ENCODE data around the gene ZFP36L1. TPM values are rescaled to one million over a fixed set of nuclear protein-coding genes. Genes with fewer than 3 reads are reported as not detected.

Gene ZFP36L1
- total and polyA plus RNA-seq, 2 of the 13 experiments (the other 11 are each of a cell fraction or from before 2014, with no cell fraction given) = 7.4 to 10.2 TPM

DNA sequence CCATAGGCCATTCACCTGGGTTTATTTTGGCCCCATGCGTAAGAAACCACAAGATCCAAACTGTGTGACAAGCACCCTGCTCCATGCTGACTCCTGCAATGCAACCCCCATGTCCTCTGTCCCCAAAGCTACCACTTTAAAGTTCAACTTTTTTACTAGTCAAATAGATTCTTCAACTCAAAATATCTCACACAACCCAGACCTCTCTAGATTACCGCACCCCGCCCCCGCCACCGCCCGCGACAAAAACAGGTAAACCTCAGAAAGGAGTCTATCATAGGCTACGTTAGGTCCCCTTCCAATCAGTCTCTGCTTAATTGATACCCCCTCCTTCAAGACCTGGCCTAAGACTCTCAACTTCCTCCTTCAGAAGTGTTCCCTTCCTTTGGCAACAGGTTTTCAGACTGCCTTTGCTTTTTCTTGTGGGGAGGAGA lies 2.2 kb downstream of the ZFP36L1 start:
- intact Hi-C loops (cut with micrococcal nuclease; ENCODE audit: unreplicated experiment) = no loop called here
- no peak overlapping the region for H2AFZ ChIP-seq (ENCODE audit: low read length)
- TF ChIP-seq ZNF230 (CRISPR knock-in tag; IDR thresholded peaks at IDR 0.05) (0 out of 2 replicates have a peak, but pooled peaks have one; percentile 36), SALL1 (CRISPR knock-in tag; IDR thresholded peaks at IDR 0.05) (0 out of 2 replicates have a peak, but pooled peaks have one; percentile 4), GTF3A (CRISPR knock-in tag; conservative IDR thresholded peaks at IDR 0.05) (no peak), KDM5A (IDR thresholded peaks at IDR 0.05; ENCODE audit: borderline replicate concordance, low read length) (0 out of 2 replicates have a peak, but pooled peaks have one; percentile 40), SAP130 (CRISPR knock-in tag; IDR thresholded peaks at IDR 0.05; ENCODE audit: low read depth) (peak; percentile 12; the same call in 1 of the 2 replicates), GZF1 (CRISPR knock-in tag; IDR thresholded peaks at IDR 0.05) (no peak), POLR2G (IDR thresholded peaks at IDR 0.05; ENCODE audit: low read depth, low read length) (peak; percentile 45; the same call in 1 of the 2 replicates), ZFX (CRISPR knock-in tag; IDR thresholded peaks at IDR 0.05; ENCODE audit: low read depth) (peak; percentile 9; the same call in 1 of the 2 replicates)
- TF ChIP-seq, protein P1, sequence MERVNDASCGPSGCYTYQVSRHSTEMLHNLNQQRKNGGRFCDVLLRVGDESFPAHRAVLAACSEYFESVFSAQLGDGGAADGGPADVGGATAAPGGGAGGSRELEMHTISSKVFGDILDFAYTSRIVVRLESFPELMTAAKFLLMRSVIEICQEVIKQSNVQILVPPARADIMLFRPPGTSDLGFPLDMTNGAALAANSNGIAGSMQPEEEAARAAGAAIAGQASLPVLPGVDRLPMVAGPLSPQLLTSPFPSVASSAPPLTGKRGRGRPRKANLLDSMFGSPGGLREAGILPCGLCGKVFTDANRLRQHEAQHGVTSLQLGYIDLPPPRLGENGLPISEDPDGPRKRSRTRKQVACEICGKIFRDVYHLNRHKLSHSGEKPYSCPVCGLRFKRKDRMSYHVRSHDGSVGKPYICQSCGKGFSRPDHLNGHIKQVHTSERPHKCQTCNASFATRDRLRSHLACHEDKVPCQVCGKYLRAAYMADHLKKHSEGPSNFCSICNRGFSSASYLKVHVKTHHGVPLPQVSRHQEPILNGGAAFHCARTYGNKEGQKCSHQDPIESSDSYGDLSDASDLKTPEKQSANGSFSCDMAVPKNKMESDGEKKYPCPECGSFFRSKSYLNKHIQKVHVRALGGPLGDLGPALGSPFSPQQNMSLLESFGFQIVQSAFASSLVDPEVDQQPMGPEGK (CRISPR knock-in tag; IDR thresholded peaks at IDR 0.05) = peak; percentile 17; the same call in 1 of the 2 replicates
- TF ChIP-seq, protein P2, sequence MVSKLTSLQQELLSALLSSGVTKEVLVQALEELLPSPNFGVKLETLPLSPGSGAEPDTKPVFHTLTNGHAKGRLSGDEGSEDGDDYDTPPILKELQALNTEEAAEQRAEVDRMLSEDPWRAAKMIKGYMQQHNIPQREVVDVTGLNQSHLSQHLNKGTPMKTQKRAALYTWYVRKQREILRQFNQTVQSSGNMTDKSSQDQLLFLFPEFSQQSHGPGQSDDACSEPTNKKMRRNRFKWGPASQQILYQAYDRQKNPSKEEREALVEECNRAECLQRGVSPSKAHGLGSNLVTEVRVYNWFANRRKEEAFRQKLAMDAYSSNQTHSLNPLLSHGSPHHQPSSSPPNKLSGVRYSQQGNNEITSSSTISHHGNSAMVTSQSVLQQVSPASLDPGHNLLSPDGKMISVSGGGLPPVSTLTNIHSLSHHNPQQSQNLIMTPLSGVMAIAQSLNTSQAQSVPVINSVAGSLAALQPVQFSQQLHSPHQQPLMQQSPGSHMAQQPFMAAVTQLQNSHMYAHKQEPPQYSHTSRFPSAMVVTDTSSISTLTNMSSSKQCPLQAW (CRISPR knock-in tag; IDR thresholded peaks at IDR 0.05) = 0 out of 2 replicates have a peak, but pooled peaks have one; percentile 9
- TF ChIP-seq, protein P3, sequence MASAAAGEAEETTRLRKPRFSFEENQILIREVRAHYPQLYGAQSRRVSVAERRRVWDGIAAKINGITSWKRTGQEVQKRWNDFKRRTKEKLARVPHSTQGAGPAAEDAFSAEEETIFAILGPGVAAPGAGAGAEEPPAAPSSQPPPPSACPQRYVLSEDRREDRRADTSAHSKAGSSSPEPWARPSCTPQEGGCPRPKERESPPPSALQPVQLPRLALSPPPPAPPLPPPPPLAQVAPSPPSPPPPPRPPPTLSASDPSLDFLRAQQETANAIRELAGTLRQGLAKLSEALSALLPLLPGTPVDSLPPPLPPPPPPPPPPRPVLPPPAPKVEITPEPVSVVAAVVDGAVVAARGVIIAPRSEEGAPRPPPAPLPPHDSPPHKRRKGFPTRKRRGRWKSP (CRISPR knock-in tag; IDR thresholded peaks at IDR 0.05) = 0 out of 2 replicates have a peak, but pooled peaks have one; percentile 7
- TF ChIP-seq, protein P4, sequence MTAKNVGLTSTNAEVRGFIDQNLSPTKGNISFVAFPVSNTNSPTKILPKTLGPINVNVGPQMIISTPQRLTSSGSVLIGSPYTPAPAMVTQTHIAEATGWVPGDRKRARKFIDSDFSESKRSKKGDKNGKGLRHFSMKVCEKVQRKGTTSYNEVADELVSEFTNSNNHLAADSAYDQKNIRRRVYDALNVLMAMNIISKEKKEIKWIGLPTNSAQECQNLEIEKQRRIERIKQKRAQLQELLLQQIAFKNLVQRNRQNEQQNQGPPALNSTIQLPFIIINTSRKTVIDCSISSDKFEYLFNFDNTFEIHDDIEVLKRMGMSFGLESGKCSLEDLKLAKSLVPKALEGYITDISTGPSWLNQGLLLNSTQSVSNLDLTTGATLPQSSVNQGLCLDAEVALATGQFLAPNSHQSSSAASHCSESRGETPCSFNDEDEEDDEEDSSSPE (CRISPR knock-in tag; IDR thresholded peaks at IDR 0.05) = no peak
- in situ Hi-C loops (cut with HindIII; ENCODE audit: extremely low pct_ligation_motif_present, low pct_unique_long_range_greater_than_20kb) = loop anchor here (5.0 kb wide), 1 partner anchor 78 kb away; no protein-coding TSS in a partner anchor
- POLR2A ChIA-PET = interaction anchor here (1.0 to 6.9 kb wide), 13 partner anchors 9 to 192 kb away, joined by 3 to 244 read pairs (median 10); no protein-coding TSS in a partner anchor
- 13% methylated on average over 8 of the region's 8 CpGs for WGBS (ENCODE audit: low lambda C conversion rate)
- no peaks in the 10 kb centered on the region for H3K9me3 ChIP-seq (ENCODE audit: low read length)
- ATAC-seq = no peak
- H3K27me3 ChIP-seq (ENCODE audit: control insufficient read depth in 1 of 2, insufficient read depth in 2 of 2, low read length in 2 of 2) = no peaks in the 10 kb centered on the region; a peak in 1 of 5 replicates
- peak overlapping the region; percentile 93 to 98 (median 94) for H3K4me3 ChIP-seq (replicated peaks in 1 of 3; ENCODE audit: insufficient read depth in 1 of 3, low read depth in 2 of 3, low read length in 3 of 3)
- H3K9ac ChIP-seq (ENCODE audit: insufficient read depth, low read depth, low read length) = peak overlapping the region; percentile 97
- peaks cover 6 to 27% of the 10 kb centered on the region in 2 experiments for H3K36me3 ChIP-seq (replicated peaks in 1 of 2; ENCODE audit: control insufficient read depth in 1 of 2, insufficient read depth in 2 of 2, low read length in 2 of 2)
- no peak for FAIRE-seq
- BruUV-seq (replicated peaks) = no TSS peak
- H3K79me2 ChIP-seq (ENCODE audit: insufficient read depth, low read length) = peaks cover 56% of the 10 kb centered on the region
- peak overlapping the region; percentile 96 for H3K4me2 ChIP-seq (ENCODE audit: low read depth, low read length)
- peak overlapping the region; percentile 98 for H3K27ac ChIP-seq (ENCODE audit: extremely low read length, insufficient read depth, low read length)
- H3K4me1 ChIP-seq (ENCODE audit: insufficient read depth, low read length) = peaks cover 59% of the 10 kb centered on the region
- DNase-seq (ENCODE audit: low spot score) = no peak
- CTCF ChIA-PET (ENCODE audit: low intra/inter-chr PET ratio, low total read pairs) = no interaction called here
- peaks cover 33% of the 10 kb centered on the region for H4K20me1 ChIP-seq (ENCODE audit: insufficient read depth, low read length)

All from HepG2 (cell line).